Erythroblast (primary cell): ENCODE measurements around the gene RDH13.

Experiments
- GATA1 ChIP-seq: IDR thresholded peaks from 2 replicates; pipeline ENCODE4 v1.6.1; 2011; ENCODE audit warnings: low read depth, mild to moderate bottlenecking, control low read depth, low read length, moderate library complexity
- POLR2A ChIP-seq: IDR thresholded peaks from 2 replicates; pipeline ENCODE4 v1.6.1; 2011; ENCODE audit warnings: mild to moderate bottlenecking, low read length

DNA sequence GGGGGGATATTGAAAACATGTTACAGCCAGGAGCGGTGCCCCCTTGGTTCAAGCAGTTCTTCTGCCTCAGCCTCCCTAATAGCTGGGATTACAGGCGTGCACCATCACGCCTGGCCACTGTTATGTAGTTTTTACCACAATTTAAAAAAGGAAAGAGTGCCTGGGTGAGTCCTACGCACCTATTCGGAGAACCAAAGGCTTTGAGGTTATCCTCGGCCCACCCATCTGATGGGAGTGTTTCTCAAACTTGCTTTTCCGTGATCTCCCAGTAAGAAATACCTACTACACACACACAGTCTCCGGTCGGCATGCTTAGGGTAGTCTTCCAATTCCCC is 20.6 kb downstream of the RDH13 start:
- no peak for TF ChIP-seq POLR2A
- no peak for TF ChIP-seq GATA1
